Ovary (tissue), 3 donors: ENCODE results near the gene TTC31.

Source experiments
- CTCF ChIP-seq, 3 donors: fragments of 450-650 bp in 2 of 3; fragments of 200-600 bp in 1 of 3; IDR thresholded peaks; one replicate each; pipeline versions ENCODE4 v1.5.1 to v1.8.0; 2016 to 2022; ENCODE audit warnings: antibody characterized with exemption in 3 of 3, mild to moderate bottlenecking in 1 of 3
- EP300 ChIP-seq: sonication (generic); formaldehyde crosslinking; IDR thresholded peaks from one replicate; pipeline ENCODE4 v1.6.1; 2017; ENCODE audit warnings: antibody characterized with exemption
- POLR2A ChIP-seq: fragments of 450-650 bp; IDR thresholded peaks from one replicate; pipeline ENCODE4 v1.6.1; 2017; ENCODE audit warnings: antibody characterized with exemption, mild to moderate bottlenecking, moderate library complexity
- donor health status: DM: no; HTN: no; CAD: no.

- no peak for TF ChIP-seq EP300
- no peak for TF ChIP-seq CTCF (IDR thresholded peaks at IDR 0.05)
- no peak for TF ChIP-seq POLR2A
Observed at GRCh38 chr2:74525717-74526648, 43.1 kb downstream of the TTC31 start, which contains the start of gene DQX1.
